ENCODE measurements around the gene GPR135. TPM values are rescaled to one million over a fixed set of nuclear protein-coding genes. Genes with fewer than 3 reads are reported as not detected.

GPR135 gene
- total RNA-seq, 2 donors from 2014 or later = 4.1 to 5.0 TPM

DNA sequence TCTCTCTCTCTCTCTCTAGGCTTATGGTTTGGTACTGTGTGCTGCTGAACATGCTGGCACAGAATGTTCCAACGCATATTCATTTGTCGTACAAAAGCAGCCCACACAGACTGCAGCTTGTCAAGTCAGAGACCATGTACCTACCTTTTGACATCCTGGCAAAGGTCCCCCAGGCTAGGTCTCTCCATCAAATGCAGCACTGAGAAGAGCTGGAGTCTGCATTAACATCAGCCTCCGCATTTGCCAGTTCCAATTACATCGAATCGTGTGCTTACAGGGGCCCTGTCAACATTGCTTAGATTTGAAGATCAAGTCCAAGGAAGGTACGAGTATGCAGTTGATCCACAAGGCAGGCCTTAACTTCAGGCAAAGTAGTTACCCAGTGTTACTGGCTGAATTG, 47.9 kb downstream of the GPR135 start:
- H3K27ac ChIP-seq = no peak overlapping the region
- H3K4me3 ChIP-seq = no peak overlapping the region
- no peak for DNase-seq (ENCODE audit: low spot score)
- H3K9me3 ChIP-seq = no peaks in the 10 kb centered on the region
- no peaks in the 10 kb centered on the region for H3K36me3 ChIP-seq
- no peaks in the 10 kb centered on the region for H3K27me3 ChIP-seq
- peaks cover 0 to 23% of the 10 kb centered on the region in 2 donors for H3K4me1 ChIP-seq
- TF ChIP-seq CTCF (IDR thresholded peaks at IDR 0.05) = no peak

- Histone ChIP-seq H3K9me3 (no peaks in the 10 kb centered on the region), H3K4me3 (no peak overlapping the region), H3K4me1 (peaks cover 0 to 14% of the 10 kb centered on the region in 2 donors), H3K27me3 (no peaks in the 10 kb centered on the region), H3K27ac (no peak overlapping the region), H3K36me3 (no peaks in the 10 kb centered on the region)
- no peak for DNase-seq (ENCODE audit: low spot score)
- TF ChIP-seq CTCF (IDR thresholded peaks at IDR 0.05) = no peak
Observed at GRCh38 chr14:59415836-59416602, 49.2 kb downstream of the GPR135 start.

Other genes starting within 250 kb of the GPR135 start
- gene L3HYPDH, start 19.0 kb upstream of the GPR135 start, total RNA-seq = 10 to 100 TPM; 26.5 to 29.8 TPM
- 10 to 100 TPM; 38.0 to 66.0 TPM for gene JKAMP, start 19.1 kb upstream of the GPR135 start, total RNA-seq
- gene CCDC175, start 111.4 kb upstream of the GPR135 start, total RNA-seq = not detected